ENCODE results near the gene TCP11X1.
"Not testable (repeated sequence)": the region's sequence is repeated elsewhere in the genome, so short reads cannot be mapped to it uniquely, and the experiment has no call there.

The TCP11X1 gene

DNA sequence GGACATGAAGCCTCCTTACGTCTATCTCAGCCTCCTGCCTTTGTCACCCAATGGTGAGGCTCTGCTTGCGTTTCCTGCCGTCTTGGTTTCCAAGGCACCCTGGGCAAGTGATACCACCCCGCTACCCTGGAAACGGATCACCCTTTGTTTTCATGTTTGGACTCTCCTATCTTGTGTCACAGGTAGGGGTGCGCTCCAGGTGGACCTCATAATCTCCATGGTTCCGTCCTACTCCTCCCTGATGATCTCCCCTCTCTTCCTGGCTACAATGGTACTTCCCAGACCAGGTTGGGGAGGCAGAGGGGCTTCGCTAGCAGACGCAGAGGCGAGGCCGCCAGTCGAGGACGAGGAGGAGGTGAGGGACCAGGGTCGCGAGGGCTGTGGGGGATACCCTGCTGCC, at the start of gene TCP11X1:
Gene TCP11X1, plus strand, starts transcription at position 316 of the 400 bp plus-strand sequence.
- DNase-seq, result not testable (repeated sequence)

DNA sequence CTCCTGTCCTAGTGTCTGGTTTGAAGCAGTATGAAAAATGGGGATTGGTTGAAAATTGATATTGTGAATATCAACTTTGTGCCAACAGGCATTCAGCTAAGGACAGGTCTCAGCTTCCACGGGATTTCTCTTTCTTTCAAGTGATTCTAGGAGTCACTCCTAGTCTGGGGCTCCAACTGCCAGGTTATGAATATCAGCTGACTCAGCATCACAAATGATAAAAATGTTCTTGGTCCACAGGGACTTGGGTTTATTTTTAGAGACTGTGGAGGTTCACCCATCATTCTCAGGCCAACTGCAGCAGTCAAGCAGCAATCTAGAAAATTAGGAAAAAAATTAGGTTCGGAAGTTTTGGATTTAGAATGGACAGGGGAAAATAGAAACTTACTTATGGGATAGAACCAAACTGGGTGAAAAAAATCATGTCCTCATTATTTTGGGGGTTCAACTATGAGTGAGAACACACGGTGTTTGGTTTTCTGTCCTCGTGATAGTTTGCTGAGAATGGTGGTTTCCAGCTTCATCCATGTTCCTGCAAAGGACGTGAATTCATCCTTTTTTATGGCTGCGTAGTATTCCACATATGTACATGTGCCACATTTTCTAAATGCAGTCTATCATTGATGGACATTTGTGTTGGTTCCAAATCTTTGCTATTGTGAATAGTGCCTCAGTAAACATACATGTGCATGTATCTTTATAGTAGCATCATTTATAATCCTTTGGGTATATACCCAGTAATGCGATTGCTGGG, 29.0 kb upstream of the TCP11X1 start:
- DNase-seq, result no peak

DNA sequence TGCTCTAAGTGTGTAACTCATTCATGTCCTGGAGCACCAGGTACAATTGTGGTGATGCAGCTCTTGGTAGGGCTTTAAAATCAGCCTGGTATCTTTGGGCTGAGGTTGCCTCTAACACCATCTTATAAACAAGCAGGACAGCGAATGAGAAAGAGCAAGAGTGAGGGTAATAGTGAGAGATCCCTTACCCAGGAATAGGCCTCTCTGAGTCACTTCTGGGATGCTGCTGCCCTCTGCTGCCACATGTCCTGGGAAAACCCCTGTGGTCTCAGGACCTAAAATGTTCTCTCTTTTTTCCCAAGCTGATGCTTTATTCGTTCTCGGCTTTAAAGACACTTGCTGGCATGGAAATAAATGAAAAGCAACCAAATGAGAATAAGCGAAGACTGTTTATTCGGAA, 7.2 kb upstream of the TCP11X1 start:
- DNase-seq, result not testable (repeated sequence)

DNA sequence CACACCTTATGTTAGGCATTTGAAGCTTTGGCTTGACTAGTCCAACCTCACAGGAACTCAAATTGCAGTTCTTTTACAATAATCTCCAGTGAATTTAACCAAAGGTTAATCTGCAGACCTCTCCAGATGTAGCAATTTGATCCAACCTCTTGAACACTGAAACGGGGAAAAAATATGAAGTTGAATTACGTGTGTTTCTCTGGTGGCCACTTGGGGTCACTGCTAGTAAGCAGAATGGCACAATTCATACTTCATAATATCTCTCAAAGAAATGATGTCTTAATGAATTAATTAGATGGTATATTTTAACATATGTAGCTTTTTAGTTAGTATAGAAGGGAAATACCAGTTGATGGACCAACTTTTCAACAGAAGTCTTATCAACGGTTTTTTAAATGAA, 1.4 kb downstream of the TCP11X1 start:
- DNase-seq, result not testable (repeated sequence)

DNA sequence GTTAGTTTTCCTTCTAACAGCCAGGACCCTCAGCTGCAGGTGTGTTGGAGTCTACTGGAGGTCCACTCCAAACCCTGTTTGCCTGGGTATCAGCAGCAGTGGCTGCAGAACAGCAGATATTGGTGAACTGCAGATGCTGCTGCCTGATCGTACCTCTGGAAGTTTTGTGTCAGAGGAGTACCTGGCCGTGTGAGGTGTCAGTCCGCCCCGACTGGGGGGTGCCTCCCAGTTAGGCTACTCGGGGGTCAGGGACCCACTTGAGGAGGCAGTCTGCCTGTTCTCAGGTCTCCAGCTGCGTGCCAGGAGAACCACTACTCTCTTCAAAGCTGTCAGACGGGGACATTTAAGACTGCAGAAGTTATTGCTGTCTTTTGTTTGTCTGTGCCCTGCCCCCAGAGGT, 20.6 kb downstream of the TCP11X1 start:
- DNase-seq, result not testable (repeated sequence)

DNA sequence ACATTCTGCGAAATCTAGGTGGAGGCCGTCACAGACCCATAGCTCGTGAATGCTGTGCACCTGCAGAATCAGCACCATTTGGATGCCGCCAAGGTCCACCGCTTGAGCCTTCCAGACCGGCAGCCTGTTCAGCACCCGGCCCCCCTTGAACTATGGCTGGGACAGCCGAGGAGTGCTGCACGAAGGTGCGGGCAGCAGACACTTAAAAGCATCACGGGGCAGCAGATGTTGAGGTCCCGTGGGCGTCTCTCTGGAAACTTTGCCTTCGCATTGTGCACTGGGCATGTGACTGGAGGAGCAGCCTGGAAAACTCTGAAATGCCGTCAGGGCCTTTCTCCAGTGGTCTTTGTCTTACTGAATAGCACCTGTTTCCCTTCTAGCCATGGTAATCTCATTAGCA, 25.2 kb downstream of the TCP11X1 start:
- not testable (repeated sequence) for DNase-seq

DNA sequence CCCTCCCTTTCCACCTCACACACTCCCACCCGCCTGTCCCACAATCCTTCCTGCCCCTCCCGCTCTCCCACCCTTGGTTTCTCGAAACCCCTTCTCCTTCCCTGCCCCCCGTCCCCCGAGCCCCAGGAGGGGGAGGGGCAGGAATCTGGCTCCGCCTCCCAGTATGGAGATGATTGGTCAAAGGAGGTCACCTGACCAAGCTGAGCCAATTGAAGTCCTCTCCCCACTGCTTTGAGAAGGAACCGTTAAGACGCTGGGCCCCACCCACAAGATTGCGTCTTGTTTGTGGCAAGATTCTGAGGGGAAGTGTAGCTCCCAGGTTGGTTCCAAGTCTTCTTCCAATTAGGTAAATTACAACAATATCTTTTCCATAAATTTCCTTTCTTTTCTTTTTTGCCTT, 31.8 kb downstream of the TCP11X1 start, which contains the start of gene NXF2:
Gene NXF2, plus strand, starts transcription at position 275 of the 400 bp plus-strand sequence. CDS start 59,912 bp downstream, outside the sequence.
- not testable (repeated sequence) for DNase-seq

DNA sequence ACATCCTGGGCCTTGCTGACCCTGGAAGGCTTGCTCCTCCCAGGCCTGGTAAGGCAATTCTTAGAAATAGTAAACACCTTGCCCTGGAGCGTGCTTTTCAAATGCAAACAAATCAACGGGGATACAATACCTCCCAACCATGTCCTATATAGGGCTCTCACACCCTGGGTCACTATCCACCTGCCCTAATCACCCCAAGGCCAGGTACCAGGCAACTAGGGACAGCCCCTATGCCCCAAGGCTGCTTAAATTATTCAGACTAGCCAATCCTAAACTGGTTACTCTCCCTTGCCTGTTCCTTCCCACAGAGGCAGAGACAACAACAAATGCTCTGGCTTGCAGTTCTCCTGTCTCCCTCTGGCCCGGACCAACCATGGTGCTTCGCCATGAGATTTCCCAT, 57.1 kb downstream of the TCP11X1 start:
- DNase-seq, result not testable (repeated sequence)
